HepG2 (cell line): Measurements from ENCODE around the gene MED4. TPM values are rescaled to one million over a fixed set of nuclear protein-coding genes. Genes with fewer than 3 reads are reported as not detected.

Source experiments
- CCAR2 ChIP-seq: fragments of 200-400 bp; formaldehyde crosslinking; optimal IDR thresholded peaks from 2 replicates; pipeline ENCODE3; 2018; ENCODE audit warnings: low read depth, mild to moderate bottlenecking, low read length, moderate library complexity
- GATA4 ChIP-seq: sonication (generic); IDR thresholded peaks from 2 replicates; pipeline ENCODE4 v1.6.1; 2016; ENCODE audit warnings: antibody characterized with exemption, low read depth, borderline replicate concordance
- HIVEP1 ChIP-seq: sonication (generic); formaldehyde crosslinking; IDR thresholded peaks from 2 replicates; pipeline ENCODE4 v1.4.0; 2020; ENCODE audit warnings: mild to moderate bottlenecking, missing genetic modification reagents
- MAF1 ChIP-seq: sonication (generic); formaldehyde crosslinking; IDR thresholded peaks from 2 replicates; pipeline ENCODE4 v1.5.0; 2020; ENCODE audit warnings: missing genetic modification reagents, borderline replicate concordance
- MED13 ChIP-seq: sonication (generic); formaldehyde crosslinking; IDR thresholded peaks from 2 replicates; pipeline ENCODE4 v1.5.0; 2020; ENCODE audit warnings: missing genetic modification reagents
- MTA1 ChIP-seq: sonication (generic); formaldehyde crosslinking; IDR thresholded peaks from 2 replicates; pipeline ENCODE4 v1.4.0; 2020; ENCODE audit warnings: missing genetic modification reagents, mild to moderate bottlenecking, borderline replicate concordance
- PTBP1 ChIP-seq: fragments of 200-400 bp; formaldehyde crosslinking; IDR thresholded peaks from 2 replicates; pipeline ENCODE4 v1.6.1; 2018; ENCODE audit warnings: low read length, low read depth; ENCODE audit not compliant: poor library complexity, severe bottlenecking
- SAP130 ChIP-seq: IDR thresholded peaks from 2 replicates; pipeline ENCODE4 v1.6.1; 2016; ENCODE audit warnings: low read depth
- SMARCE1 ChIP-seq: fragments of 450-650 bp; IDR thresholded peaks from 2 replicates; pipeline ENCODE4 v1.6.1; 2017; ENCODE audit warnings: borderline replicate concordance
- STAT6 ChIP-seq: sonication (generic); formaldehyde crosslinking; IDR thresholded peaks from 2 replicates; pipeline ENCODE4 v1.4.0; 2020; ENCODE audit warnings: missing genetic modification reagents, mild to moderate bottlenecking, borderline replicate concordance
- TCF7L2 ChIP-seq: IDR thresholded peaks from 2 replicates; pipeline ENCODE4 v1.6.1; 2011; ENCODE audit warnings: mild to moderate bottlenecking, low read depth, low read length, moderate library complexity
- ZNF12 ChIP-seq: sonication (generic); formaldehyde crosslinking; IDR thresholded peaks from 2 replicates; pipeline ENCODE4 v1.5.0; 2020; ENCODE audit warnings: missing genetic modification reagents
- ZNF296 ChIP-seq: sonication (generic); formaldehyde crosslinking; conservative IDR thresholded peaks from 2 replicates; pipeline ENCODE4 v1.5.0; 2020; ENCODE audit warnings: mild to moderate bottlenecking, missing genetic modification reagents
- ZNF335 ChIP-seq: sonication (generic); formaldehyde crosslinking; IDR thresholded peaks from 2 replicates; pipeline ENCODE4 v1.4.0; 2020; ENCODE audit warnings: missing genetic modification reagents
- ZNF343 ChIP-seq: sonication (generic); formaldehyde crosslinking; IDR thresholded peaks from 2 replicates; pipeline ENCODE4 v1.4.0; 2020; ENCODE audit warnings: mild to moderate bottlenecking, missing genetic modification reagents
- ZNF362 ChIP-seq: sonication (generic); formaldehyde crosslinking; IDR thresholded peaks from 2 replicates; pipeline ENCODE4 v1.4.0; 2020; ENCODE audit warnings: missing genetic modification reagents, mild to moderate bottlenecking, borderline replicate concordance
- ZNF556 ChIP-seq: sonication (generic); formaldehyde crosslinking; IDR thresholded peaks from 2 replicates; pipeline ENCODE4 v1.4.0; 2020; ENCODE audit warnings: mild to moderate bottlenecking, missing genetic modification reagents, borderline replicate concordance
- ZNF746 ChIP-seq: sonication (generic); formaldehyde crosslinking; IDR thresholded peaks from 2 replicates; pipeline ENCODE4 v1.8.0; 2022; ENCODE audit warnings: mild to moderate bottlenecking, missing genetic modification reagents
- ZNF878 ChIP-seq: sonication (generic); formaldehyde crosslinking; IDR thresholded peaks from 2 replicates; pipeline ENCODE4 v1.8.1; 2023; ENCODE audit warnings: mild to moderate bottlenecking, missing genetic modification reagents, moderate library complexity
- polyA plus RNA-seq, 8 experiments: library from polyadenylated mRNA; depleted of rRNA in 3 of 8; stranded (reverse) in 7 of 8; unstranded in 1 of 8; fragments of >200 nt; fragmentation: Illumina TruSeq in 4 of 8; extraction: Trizol in 4 of 8; gene quantifications; 2 replicates each; pipeline versions ENCODE4 v1.2.1 to v1.2.3, GENCODE V29; 2011 to 2016; ENCODE audit warnings: low read depth in 4 of 8, missing spikeins in 1 of 8, mixed read lengths in 1 of 8; ENCODE audit not compliant: insufficient read depth in 1 of 8
- total RNA-seq, 5 experiments: library from RNA; depleted of rRNA; stranded (reverse); fragments of >200 nt; fragmentation: Illumina TruSeq; extraction: Trizol; gene quantifications; 2 replicates each; pipeline ENCODE4 v1.2.3, GENCODE V29; 2016; ENCODE audit warnings: low read depth in 1 of 5
- TF ChIP-seq, protein P1 (sequence below): sonication (generic); formaldehyde crosslinking; IDR thresholded peaks from 2 replicates; pipeline ENCODE4 v1.4.0; 2020; ENCODE audit warnings: low read depth, mild to moderate bottlenecking, missing genetic modification reagents
- TF ChIP-seq, protein P2 (sequence below): sonication (generic); formaldehyde crosslinking; IDR thresholded peaks from 2 replicates; pipeline ENCODE4 v1.5.0; 2020; ENCODE audit warnings: mild to moderate bottlenecking, low read depth, missing genetic modification reagents, borderline replicate concordance
- TF ChIP-seq, protein P3 (sequence below): sonication (generic); formaldehyde crosslinking; IDR thresholded peaks from 2 replicates; pipeline ENCODE4 v1.8.1; 2022; ENCODE audit warnings: mild to moderate bottlenecking, missing genetic modification reagents

The MED4 gene
- total and polyA plus RNA-seq, 2 of the 13 experiments (the other 11 are each of a cell fraction or from before 2014, with no cell fraction given): 49.4 to 57.8 TPM

GRCh38 chr13:48037346-48038173 lies 57.3 kb downstream of the MED4 start, which contains the start of gene NUDT15 (continued):
- no peak for TF ChIP-seq GATA4
- TF ChIP-seq ZNF335 (CRISPR knock-in tag): peak; percentile 62; the same call in 1 of the 2 replicates
- peak; percentile 98 for TF ChIP-seq ZNF556 (CRISPR knock-in tag)
- peak; percentile 100 for TF ChIP-seq SAP130 (CRISPR knock-in tag)
- peak; percentile 97 for TF ChIP-seq MTA1
- TF ChIP-seq PTBP1: no peak
- no peak for TF ChIP-seq SMARCE1
- no peak; the same call in 1 of the 2 replicates for TF ChIP-seq ZNF296
- TF ChIP-seq, protein P1, sequence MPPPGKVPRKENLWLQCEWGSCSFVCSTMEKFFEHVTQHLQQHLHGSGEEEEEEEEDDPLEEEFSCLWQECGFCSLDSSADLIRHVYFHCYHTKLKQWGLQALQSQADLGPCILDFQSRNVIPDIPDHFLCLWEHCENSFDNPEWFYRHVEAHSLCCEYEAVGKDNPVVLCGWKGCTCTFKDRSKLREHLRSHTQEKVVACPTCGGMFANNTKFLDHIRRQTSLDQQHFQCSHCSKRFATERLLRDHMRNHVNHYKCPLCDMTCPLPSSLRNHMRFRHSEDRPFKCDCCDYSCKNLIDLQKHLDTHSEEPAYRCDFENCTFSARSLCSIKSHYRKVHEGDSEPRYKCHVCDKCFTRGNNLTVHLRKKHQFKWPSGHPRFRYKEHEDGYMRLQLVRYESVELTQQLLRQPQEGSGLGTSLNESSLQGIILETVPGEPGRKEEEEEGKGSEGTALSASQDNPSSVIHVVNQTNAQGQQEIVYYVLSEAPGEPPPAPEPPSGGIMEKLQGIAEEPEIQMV: peak; percentile 99
- TF ChIP-seq ZNF746 (CRISPR knock-in tag): no peak
- peak; percentile 60 for TF ChIP-seq CCAR2
- TF ChIP-seq HIVEP1 (CRISPR knock-in tag): peak; percentile 87
- peak; percentile 83; the same call in 1 of the 2 replicates for TF ChIP-seq MAF1
- TF ChIP-seq, protein P2, sequence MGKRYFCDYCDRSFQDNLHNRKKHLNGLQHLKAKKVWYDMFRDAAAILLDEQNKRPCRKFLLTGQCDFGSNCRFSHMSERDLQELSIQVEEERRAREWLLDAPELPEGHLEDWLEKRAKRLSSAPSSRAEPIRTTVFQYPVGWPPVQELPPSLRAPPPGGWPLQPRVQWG (CRISPR knock-in tag): no peak
- 0 out of 2 replicates have a peak, but pooled peaks have one; percentile 67 for TF ChIP-seq ZNF12 (CRISPR knock-in tag)
- TF ChIP-seq ZNF343 (CRISPR knock-in tag): peak; percentile 98
- TF ChIP-seq ZNF878: peak; percentile 95
- TF ChIP-seq TCF7L2: no peak
- TF ChIP-seq MED13 (CRISPR knock-in tag): peak; percentile 67; the same call in 1 of the 2 replicates
- TF ChIP-seq, protein P3, sequence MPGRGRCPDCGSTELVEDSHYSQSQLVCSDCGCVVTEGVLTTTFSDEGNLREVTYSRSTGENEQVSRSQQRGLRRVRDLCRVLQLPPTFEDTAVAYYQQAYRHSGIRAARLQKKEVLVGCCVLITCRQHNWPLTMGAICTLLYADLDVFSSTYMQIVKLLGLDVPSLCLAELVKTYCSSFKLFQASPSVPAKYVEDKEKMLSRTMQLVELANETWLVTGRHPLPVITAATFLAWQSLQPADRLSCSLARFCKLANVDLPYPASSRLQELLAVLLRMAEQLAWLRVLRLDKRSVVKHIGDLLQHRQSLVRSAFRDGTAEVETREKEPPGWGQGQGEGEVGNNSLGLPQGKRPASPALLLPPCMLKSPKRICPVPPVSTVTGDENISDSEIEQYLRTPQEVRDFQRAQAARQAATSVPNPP: peak; percentile 83; the same call in 1 of the 2 replicates
- TF ChIP-seq ZNF362 (CRISPR knock-in tag): peak; percentile 72; the same call in 1 of the 2 replicates
- TF ChIP-seq STAT6 (CRISPR knock-in tag): no peak
